Measurements from ENCODE around the gene PDIA2. TPM values are rescaled to one million over a fixed set of nuclear protein-coding genes. Genes with fewer than 3 reads are reported as not detected.
A peak's percentile ranks its signal among the peaks of the same experiment; 100 is the strongest.

PDIA2 gene
- total and polyA plus RNA-seq, 10 of the 15 experiments (the other 5 are each of a cell fraction or from before 2014, with no cell fraction given), result 0.11 to 0.36 TPM; not detected in 8

GRCh38 chr16:285146-286055 lies 2.4 kb downstream of the PDIA2 start (continued):
- TF ChIP-seq PAX5 (IDR thresholded peaks at IDR 0.05; ENCODE audit: borderline replicate concordance, low read depth, low read length), result peak; percentile 5; the same call in 1 of the 2 replicates
- TF ChIP-seq MTA3 (IDR thresholded peaks at IDR 0.05; ENCODE audit: borderline replicate concordance, low read length), result no peak
- TF ChIP-seq CHD1 (IDR thresholded peaks at IDR 0.05; ENCODE audit: low read depth, low read length), result no peak
- TF ChIP-seq NR2F1 (conservative IDR thresholded peaks at IDR 0.05), result peak; percentile 56
- TF ChIP-seq ZBTB40 (IDR thresholded peaks at IDR 0.05; ENCODE audit: borderline replicate concordance), result no peak
- TF ChIP-seq YY1 (IDR thresholded peaks at IDR 0.05; ENCODE audit: low read depth, low read length), result peak; percentile 27; the same call in 1 of the 2 replicates
- TF ChIP-seq BACH1 (IDR thresholded peaks at IDR 0.05; ENCODE audit: borderline replicate concordance), result no peak
- no peak for TF ChIP-seq RELB (IDR thresholded peaks at IDR 0.05; ENCODE audit: low read depth)
- TF ChIP-seq SMAD1 (IDR thresholded peaks at IDR 0.05; ENCODE audit: low read depth, partially characterized antibody), result no peak
- no peak for TF ChIP-seq ZBTB4 (CRISPR knock-in tag; IDR thresholded peaks at IDR 0.05)
- TF ChIP-seq RCOR1 (conservative IDR thresholded peaks at IDR 0.05; ENCODE audit: low read depth, low read length), result no peak
- TF ChIP-seq CBFB (IDR thresholded peaks at IDR 0.05; ENCODE audit: low read depth), result no peak
- TF ChIP-seq RUNX3 (IDR thresholded peaks at IDR 0.05; ENCODE audit: low read length), result peak; percentile 76
- no peak for TF ChIP-seq EP300 (IDR thresholded peaks at IDR 0.05; ENCODE audit: borderline replicate concordance in 1 of 2, control insufficient read depth in 1 of 2, low read depth in 2 of 2, low read length in 2 of 2)
- TF ChIP-seq IKZF1 (conservative IDR thresholded peaks at IDR 0.05), result 0 out of 2 replicates have a peak, but pooled peaks have one; percentile 29
- no peak for TF ChIP-seq USF2 (IDR thresholded peaks at IDR 0.05; ENCODE audit: borderline replicate concordance, low read depth, low read length)
- TF ChIP-seq RBBP5 (conservative IDR thresholded peaks at IDR 0.05), result no peak
- TF ChIP-seq LARP7 (IDR thresholded peaks at IDR 0.05), result no peak
- TF ChIP-seq PML (IDR thresholded peaks at IDR 0.05; ENCODE audit: low read length), result no peak
- TF ChIP-seq CBX5 (IDR thresholded peaks at IDR 0.05; ENCODE audit: low read depth), result no peak
